GM12801 (cell line): ENCODE measurements around the gene EZR.

Experiments
- CTCF ChIP-seq: IDR thresholded peaks from one replicate; pipeline ENCODE4 v1.5.1; 2011; ENCODE audit warnings: control low read depth; ENCODE audit not compliant: insufficient read length; ENCODE audit errors: extremely low read depth

EZR gene

GRCh38 chr6:158776737-158777136, 42.4 kb downstream of the EZR start:
- no peak for TF ChIP-seq CTCF

DNA sequence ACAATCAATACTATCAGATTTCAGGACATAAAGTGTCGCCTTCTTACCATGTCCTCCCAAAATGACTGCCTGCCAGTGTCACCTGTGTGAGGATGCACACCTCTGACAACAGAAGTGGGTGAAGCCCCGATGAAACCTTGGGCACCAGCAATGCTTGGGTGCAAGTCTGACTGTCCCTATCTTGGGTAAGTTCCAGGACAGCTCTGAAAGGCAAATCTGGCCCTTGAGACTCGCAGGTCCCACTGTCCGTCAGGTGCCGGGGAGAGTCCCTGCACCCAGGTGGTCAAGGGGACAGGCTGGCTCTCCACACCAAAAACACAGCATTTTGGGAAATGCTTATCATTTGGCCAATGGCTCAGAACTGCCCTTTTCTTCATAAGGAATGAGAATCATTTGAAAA, 43.3 kb downstream of the EZR start:
- TF ChIP-seq CTCF = no peak

DNA sequence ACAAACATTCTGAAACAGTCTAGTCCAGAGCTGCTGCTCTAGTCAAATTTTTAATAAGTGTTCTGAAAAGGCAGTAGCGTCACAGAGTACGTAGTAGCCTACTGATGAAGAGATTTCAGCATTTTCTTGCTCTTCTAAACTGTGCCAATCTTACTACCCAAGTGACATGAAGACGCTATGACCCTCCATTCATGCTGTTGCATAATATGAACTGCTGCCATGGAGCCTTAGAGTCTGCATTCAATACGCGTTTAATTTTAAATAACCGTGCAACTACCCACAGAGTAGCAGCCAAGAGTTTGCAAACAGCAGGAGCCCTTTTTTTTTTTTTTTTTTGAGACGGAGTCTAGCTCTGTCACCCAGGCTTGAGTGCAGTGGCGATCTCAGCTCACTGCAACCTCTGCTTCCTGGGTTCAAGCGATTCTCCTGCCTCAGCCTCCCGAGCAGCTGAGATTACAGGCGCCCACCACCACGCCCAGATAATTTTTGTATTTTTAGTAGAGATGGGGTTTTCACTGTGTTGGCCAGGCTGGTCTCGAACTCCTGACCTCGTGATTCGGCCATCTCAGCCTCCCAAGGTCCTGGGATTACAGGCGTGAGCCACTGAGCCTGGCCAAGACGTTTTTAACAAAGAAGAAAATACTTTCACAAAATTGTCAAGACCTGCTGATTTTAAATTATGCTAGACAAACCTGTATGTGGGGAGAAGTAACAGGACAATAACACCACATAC, 44.3 kb downstream of the EZR start:
- TF ChIP-seq CTCF = no peak

GRCh38 chr6:158773581-158774449, 45.4 kb downstream of the EZR start:
- no peak for TF ChIP-seq CTCF

DNA sequence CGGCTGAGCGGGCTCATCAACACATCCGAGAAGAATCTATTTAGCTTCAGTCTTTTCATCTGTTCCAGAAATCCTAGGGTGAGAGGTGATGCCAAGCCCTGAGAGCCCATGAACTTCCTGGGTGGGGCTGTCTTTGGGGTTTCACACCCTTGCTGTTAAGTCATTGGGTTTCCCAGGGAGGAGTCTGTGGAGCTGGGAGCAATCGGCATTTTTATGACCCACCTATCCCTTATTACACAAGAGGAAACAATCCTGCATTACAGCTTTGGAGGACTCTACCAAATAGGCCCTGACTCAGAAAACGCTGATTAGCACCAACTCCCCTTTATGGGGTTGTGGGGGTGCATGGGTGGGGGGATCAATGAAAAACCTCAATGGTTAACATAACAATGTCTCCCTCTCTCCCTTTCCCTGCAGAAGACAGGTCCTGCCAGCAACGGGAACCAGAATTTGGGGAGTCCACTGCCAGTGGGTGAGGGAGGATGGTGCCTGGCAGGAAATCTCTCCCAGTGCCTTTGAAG, 46.3 kb downstream of the EZR start:
- no peak for TF ChIP-seq CTCF

DNA sequence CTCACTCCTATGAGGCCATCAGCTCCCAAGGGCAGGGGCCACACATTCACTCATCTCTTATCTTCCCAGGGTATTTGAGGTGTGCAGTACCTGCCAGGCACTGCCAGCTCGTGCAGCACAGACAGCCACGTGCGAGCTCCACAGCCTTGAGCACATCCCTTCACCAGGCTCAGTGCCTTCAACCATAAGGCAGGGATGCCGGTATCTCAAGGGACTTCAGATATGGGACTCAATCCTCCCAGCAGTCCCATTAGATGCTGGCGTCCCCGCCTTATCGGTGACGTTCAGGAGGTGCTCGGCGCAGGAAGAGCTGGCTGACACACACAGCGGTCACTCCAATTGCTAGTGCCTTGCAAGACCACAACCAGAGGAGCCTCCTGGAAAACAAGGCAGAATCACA, 47.0 kb downstream of the EZR start:
- TF ChIP-seq CTCF = no peak

- TF ChIP-seq CTCF = no peak
Observed at GRCh38 chr6:158771399-158772152, 47.6 kb downstream of the EZR start.
